Medulla oblongata (tissue), 1 donor: ENCODE data around the gene ZMYND10.

Experiments used
- DNase-seq: peaks from one replicate; pipeline ENCODE4 v3.0.0-alpha.2; 2015; ENCODE audit errors: extremely low spot score

The ZMYND10 gene

DNA sequence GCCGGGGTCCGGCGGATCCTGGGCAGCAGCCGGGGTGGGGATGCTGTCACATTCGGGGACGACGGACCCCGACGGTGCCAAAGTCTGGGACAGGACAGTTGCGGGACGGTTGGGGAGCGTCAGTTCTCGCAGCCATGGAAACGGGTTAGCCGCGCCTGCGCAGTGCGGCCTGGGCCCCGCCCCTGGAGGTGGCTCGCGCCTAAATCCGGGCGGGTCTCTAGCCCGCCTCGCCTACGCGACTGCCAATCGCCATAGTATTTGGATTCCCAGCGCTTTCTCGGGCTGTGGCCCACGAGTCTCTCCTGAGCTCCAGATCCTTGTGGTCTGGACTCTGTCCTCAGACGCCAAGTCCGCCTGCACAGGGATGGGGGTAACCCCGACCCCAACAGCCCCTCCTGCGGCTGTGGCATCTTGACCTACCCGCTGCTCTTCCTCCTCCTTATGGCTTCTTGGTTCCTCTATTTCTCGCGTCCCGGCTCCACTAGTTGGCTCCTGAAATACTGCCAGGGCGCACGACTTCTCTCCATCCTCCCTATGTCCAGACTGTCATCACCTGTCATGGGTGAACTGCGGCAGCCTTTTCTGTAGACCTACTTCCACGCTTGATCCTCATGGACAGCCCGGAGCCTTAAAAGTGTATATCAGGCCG, at the start of gene ZMYND10:
TSS of gene ZMYND10 (minus strand) at position 147 of the 649 bp plus-strand sequence. CDS start 153 bp downstream, outside the sequence.
- DNase-seq, result no peak

DNA sequence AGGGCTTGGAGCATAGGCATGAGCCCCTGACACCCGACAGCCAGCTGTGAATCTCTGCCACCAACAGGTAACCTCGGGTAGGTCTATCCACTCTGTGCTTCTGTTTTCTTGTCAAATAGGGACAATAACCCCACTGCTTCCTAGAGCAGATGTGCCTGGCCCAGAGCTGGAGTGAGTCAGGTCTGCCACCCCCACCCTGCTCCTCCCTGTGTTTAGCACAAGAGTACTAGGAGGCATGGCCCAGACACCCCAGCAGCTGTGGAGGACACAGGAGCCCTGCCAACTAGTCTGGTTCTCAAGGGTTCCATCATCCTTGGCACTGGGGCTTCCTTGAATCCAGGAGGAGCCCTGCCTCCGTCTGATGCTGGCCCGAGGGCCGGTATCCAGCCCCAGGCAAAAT, 47.5 kb upstream of the ZMYND10 start:
- no peak for DNase-seq

DNA sequence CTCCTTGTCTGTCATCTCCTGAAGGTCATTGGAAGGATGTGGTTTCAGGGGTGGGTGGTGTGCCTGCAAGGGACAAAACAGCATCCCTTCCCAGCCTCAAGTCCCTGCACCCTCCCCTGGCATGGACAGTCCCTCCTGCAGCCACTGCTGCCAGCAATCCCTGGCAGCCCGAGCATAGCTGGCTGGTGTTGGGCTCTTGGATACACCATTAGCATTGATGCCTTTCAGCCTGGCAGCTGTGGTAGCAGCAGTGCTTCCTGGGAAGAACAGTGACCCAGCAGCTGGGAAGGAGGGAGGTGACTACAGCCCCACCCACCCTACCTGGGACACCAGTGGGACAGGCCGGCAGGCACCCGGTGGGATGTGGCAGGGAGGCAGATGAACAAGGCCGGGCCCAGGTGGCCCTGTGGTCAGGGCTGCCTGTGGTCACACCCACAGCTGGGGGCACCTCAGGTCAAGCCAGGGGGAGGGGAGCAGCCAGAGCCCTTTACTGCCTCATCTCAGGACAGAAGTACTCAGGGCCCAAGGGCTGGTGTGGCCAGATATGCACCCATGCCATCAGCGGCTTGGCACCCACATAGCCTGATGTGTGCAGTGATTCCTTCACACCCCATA, 46.7 kb upstream of the ZMYND10 start:
- DNase-seq, result peak; percentile 63

DNA sequence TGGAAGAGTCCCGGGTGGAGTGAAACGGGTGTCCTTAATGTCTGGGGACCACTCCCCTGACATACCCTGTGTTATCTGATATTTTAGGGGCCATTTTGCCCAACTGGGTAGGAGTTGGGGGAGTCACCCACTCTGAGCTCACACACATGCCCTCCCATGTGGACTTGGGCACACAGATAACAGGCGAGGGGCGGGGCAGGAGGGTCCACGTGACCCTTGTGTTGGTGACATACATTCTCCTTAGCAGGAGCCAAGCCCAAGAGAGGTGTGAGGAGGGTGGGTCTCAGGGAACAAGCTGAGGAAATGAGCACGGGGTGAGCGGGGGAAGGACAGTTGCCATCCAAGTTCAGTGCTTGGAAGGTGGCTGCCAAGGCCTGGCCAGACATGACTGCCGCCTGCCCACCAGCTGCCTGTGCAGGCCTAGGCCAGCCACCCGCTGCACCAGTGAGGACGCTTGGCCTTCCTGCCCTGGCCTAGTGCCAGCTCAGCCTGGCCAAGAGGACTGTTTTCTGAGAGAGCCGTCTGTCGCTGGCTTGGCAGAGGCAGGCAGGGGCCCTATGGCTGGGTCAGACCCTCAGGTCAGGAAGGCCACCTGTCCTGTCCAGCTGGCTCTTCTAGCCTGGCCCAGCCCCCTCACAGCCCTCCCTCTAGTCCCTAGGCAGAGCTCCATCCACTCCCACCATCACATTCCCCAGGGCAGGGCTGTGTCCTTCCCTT, 45.1 kb upstream of the ZMYND10 start:
- DNase-seq, result peak; percentile 18

DNA sequence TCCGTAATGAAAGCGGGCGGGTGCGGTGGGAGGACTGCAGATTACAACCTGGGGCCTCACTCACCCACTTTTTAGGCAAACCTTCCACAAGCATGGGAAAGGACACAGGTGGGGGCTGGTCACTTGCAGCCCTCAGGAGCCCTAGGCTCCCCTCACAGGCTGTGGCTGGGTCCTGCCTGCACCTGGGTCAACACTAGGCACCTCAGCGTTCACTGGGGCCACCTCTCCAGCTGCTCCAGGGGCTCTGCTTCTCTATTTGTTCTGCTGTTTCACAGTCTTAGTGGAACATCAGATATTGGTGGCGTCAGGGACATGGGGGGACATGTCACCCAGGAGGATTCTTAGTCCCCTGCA, 43.9 kb upstream of the ZMYND10 start:
- no peak for DNase-seq

DNA sequence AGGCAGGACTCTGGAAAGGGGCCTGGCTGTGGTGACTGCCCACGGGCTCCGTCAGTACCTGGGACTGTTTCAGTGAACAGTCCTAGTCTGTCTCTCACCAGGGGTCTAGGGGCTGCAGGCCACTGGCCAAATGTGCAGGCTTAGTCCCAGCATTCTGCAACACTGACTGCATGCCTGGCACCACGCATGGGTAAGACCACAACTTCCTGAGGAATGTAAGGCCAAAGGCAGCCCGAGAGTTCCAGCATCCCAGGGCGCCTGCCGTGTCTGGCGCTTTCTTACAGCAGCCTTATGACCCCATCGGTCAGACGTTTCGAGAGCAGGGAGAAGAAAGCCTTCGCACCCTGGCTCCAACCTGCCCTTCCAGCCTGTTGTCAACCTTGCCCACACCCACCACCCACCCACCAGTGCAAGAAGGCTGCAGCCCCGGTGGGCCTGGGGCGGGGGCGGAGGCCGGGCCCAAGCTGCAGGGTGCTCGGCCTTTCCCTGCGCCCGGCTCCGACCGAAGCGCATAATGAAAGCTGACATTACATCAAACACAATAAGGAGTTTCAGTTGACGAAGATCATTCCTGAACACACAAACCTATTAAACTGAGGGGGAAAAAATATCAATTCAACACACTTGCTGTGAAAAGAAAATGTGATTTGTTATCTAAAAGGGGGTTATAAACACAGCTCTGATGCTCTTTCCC, 43.3 kb upstream of the ZMYND10 start:
- no peak for DNase-seq

DNA sequence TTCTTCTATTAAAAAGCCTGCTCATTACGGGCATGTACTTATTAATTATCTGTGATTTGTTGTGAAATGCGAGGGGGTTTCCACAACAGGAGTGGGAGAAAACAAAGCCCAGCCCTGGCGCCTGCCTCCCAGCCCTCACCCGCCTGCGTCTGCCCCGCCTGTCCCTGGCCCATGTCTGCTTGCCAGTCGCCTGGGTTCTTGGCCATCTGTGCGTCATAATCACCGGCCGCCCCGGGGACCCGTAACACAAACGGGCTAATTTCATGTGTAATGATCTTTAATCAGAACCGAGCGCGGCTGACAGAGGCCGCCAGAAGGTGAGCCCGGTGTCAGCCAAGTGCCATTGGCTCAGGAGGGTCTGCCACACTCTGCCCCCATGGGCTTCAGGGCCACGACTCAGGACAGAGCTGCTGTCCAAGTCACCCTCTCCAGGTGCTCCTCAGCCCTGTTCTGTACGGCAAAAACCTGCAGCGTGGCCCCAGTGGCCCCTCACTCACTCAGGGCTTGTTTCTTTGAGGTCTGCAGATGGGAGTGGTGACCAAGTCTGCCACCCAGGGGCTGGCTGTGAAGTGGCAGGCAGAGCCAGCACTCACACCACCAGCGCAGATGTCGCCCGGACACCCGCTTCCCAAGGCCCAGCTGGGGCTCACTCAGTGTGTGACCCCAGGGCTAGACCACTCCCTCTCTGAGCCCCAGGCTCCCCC, 42.6 kb upstream of the ZMYND10 start:
- no peak for DNase-seq

DNA sequence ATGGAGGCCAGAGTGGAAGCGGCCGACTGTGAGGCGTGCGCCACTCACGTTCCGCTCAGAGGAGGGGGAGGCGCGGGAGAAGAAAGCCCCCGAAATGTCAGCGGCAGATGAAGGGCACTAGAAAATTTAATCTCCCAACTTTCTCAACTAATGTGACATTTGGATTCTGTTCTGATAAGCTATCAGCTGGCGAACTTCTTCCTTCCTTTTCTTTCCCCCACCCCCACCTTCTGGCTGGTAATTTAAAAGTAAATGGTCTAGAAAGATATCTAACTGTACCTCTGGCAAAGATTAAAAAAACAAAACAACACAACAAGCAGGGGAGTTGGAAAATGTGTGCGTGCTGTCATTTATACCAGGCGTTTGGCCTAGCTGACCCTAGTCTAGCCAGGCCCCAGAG, 40.2 kb upstream of the ZMYND10 start:
- no peak for DNase-seq

DNA sequence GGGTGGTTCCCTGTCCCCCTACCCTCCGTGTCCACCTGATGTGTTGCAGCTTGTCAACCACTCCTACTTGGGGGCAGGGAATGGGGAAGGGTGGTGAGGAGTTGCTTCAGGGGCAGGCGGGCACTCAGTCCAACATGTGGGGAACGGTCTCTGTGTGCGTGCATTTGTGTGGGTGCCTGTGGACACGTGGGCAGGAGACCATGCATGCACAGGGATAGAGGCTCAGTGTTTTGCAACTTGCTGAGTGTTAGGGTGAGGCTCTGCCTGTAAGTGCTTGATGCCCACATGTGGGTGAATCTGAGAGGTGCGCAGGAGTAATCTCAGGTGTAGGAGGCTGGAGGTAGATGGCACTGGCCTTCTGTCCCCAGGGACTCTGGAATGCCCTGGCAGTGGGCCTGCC, 38.2 kb upstream of the ZMYND10 start:
- DNase-seq, result no peak

DNA sequence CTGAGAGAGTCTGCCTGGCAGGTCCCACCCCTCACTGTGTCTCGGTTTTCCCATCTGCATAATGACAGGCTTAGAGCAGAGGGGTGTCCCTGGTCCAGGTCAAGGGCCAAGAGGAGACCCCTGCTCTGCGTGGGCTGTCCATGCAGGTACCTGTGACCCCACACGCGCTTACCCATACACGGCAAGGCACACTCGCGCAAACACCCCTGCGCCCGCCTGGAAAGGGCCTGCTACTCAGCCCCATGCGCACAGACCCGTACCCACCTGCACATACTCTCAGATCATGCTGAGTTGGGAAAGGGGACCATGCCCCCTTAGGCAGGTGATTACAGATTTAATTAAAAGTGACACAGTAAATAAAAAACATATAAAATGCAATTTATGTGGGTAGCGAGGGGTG, 37.2 kb upstream of the ZMYND10 start:
- no peak for DNase-seq

DNA sequence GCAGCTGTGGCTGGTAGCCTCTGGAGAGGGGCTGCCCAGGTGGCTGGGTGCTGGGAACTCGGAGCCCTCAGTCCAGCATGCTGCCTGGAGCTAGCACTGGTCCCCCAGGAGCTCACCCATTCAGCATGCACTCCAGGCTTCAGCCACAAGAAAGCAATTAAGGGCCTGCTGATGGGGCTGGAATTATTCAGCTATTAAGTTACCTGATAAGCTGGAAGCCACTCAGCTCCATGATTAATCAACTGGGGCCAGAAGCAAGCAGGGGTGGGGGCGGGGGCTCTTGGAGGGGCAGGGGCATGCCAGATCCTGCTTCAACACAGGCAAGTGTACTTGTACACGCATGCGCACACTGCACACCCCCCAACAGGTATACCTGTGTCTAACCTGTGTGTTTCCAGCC, 35.9 kb upstream of the ZMYND10 start:
- no peak for DNase-seq

DNA sequence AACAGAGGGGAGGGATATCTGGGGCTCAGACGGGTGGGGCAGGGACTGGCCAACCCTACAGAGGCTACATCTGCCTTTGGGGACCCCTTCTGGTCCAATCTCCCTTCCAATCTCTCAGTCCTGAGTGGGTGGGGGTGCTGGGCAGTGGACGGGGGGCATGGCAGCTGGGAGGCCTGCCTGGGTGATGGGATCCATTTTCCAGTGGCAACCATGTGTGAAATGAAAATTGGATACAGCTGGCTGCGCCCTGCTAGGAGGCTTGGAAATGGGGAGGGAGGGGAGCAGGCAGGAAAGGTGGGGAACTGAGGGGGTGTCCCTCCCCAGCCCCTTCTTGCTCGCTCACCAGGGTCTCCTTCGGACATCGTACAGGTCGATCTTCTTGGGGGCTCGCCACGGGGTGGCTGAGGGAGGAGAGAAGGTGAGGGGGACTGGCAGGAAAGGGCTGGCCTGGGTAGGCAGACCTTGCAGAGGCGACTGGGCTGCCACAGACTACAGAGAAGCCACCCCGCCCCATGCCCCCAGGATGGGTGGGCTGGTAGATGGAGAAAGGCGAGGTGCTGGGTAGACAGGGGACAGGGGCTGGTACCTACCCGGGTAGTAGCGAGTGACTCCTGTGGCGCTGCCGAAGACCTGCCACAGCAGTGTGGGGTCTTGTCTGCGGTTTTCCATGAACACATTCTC, 35.0 kb upstream of the ZMYND10 start:
- DNase-seq, result no peak

DNA sequence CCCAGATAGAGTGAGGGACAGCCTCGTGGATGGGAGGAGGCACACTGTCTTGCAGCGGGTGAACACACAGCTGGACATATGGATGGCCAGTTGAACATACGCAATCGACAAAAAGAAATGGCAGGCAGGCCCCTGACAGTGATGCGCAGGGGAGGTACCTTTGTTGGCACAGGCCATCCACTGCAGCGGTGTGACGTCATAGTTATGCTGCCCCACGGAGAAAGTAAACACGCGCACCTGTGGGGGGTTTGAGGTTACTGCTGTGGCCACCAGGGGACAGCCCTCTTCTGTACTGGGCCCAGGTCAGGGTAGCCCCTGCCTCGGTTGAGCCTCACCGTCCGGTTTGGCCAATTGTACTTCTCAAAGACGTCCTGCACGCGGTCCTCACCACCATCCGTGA, 33.2 kb upstream of the ZMYND10 start:
- no peak for DNase-seq

DNA sequence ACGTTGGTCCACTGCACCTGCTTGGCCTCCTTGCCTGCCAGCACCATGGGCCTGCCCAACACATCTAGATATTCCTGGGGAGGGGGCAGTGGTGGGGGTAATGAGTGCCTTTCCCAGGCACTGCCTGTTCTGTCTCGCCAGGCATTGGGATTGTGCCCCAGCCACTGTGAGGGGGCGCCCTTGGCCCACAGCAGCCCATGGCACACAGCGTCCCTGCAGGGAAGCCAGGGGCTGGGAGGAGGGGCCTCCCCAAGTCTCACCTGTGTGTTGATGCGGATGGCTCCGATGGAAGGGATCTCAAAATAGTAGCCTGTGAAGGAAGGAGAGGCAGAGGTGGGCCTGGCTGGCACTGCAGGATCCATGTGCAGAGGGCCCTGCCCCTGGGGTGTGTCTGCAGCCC, 32.5 kb upstream of the ZMYND10 start:
- no peak for DNase-seq

DNA sequence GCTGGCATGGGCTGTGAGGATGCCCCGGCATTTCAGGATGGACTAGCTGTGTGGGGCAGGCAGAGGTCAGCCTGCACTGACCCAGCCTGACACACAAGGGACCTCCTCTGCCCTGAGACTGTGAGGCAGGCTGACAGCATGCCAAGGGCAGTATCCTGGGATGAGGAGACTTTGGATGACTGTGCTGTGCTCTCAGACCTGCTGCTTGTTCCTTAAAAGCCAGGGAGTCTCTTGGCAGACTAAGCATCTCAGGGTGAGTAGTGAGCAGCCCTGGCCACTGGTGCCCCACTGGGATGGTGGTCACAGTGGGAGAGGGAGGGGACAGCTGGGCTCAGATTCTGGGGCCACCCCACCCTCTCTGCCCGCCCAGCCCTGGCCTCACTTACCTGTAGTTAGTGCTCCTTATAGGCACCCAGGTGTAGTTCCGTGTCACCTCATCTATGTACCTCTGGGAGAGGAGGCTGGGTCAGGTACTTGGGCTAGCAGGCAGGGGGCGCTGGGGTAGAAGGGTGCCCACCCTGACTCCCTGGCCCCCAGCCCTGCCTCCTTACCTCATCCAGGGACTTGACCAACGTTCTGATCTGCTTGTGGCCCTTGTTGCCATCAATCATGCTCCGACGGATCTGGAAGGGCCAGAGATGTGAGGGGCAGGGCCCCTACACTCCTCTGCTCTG, 29.9 kb upstream of the ZMYND10 start:
- DNase-seq, result no peak

DNA sequence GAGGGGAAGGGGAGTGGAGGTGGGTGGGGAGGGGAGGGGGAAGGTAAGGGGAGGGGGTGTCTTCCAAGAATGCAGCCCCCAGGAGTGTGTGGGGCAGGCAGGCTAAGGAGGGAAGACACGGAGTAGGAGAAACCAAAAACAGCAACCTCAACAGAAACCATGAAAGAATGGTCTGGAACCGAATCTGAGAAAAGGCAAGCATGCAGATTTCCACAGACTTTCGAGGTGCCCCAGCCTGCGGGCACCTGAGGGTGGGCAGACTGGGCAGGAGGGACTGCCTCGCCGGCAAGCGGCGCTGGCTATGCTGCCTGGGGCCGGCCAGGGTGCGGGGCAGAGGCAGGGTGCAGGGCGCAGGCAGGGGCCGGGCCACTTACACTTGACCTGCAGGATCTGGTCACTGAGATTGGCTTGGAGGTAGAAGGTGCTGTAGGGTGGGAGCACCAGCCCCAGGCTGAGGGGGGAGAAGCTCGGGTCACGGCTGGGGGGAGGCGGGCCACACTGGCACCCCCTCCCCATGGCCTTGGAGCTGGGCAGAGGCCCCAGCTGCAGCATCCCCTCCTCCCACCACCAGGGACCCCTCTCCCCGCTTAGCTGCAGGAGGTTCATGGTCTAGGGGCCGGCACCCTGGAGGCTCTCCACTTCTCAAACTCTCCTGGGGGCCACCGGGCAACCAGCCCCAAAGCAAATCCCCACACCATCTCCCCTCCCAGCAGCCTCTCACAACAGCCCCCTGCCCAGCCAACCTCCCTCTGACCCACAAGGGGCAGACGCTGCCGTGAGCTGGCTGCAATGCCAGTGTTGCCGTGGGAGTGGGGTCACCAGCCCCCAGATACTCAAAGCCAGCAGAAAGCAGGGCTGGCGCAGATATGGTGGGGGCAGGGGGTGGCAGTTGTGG, 29.1 kb upstream of the ZMYND10 start:
- no peak for DNase-seq

DNA sequence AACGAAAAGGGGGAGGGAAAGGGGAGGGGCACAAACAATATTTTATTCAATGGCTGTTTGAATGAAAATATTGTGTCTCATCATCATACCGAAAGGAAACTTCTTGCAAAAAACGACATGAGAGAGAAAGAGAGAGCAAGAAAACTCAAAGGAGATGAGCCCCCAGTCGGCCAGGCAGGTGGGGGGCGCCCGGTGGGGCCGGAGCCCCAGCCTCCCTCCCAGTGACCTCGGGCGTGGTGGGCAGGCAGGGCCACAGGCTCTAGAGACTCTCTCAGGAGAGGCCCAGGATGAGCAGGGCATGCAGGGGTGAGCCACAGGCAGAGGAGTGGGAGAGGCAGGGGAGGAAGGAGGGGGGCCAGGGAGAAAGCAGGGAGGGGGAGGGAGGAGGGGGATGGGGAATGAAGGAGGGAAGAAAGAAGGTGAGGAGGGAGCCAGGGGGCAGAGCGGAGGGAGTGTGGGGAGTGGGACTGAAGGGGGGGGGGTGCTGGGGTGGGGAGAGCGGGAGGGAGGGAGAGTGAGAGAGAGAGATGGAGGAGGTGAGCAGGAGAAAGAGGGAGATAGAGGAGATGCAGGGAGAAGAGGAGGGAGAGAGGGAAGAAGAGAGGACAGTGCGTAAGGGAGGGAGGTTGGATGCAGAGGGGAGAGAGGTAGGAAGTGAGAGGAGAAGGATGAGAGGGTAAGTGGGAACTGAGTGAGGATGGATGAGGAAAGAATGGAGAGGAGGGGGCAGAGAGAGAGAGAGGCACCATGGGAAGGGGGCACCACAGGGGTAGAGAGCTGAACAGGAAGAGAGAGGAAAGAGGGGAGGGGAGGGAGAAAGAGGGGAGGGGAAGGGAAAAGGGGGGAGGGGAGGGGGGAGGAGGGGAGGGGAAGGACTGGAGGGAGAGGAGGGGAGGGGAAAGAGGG, 27.9 kb upstream of the ZMYND10 start:
- DNase-seq, result no peak

DNA sequence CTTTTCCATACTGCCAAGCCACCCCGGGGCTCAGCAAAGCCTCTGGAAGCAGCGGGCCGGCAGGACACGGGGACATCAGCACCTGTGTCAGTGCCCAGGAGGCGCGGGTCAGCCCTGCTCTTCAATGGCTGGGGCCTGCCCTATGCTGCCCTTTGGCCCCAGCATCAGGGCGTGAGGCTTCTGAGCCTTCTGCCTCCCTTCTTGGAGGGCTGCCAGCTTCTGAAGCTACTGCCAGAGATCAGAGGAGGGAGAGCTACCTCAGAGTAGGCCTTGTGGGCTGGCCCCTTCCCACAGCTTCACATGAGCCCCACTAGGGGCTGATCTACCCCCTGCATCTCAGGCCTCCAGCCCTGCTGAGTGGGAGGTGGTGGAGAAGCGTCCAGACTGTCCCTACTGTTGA, 26.8 kb upstream of the ZMYND10 start:
- DNase-seq, result no peak
